ENCODE results near the gene MCL1.

The MCL1 gene

DNA sequence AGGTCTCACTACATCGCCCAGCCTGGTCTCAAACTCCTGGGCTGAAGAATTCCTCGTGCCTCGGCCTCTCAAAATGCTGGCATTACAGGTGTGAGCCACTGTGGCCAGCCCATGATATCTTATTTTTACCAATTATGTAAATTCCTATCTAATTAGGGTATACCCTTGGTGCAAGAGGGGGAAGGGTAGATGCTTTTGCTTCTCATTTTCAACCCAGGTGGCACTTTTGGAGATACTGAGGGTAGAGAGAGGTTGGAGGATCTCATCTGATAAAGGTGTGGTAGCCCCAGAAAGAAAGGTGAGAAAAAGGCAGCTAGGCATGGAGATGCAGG is 32.6 kb upstream of the MCL1 start:
- no peak for TF ChIP-seq CSRNP3 (CRISPR knock-in tag; IDR thresholded peaks at IDR 0.05)
- no peak for TF ChIP-seq ISL1 (CRISPR knock-in tag; IDR thresholded peaks at IDR 0.05)
- no peak for TF ChIP-seq SNAI2 (CRISPR knock-in tag; IDR thresholded peaks at IDR 0.05)
- TF ChIP-seq RARB (CRISPR knock-in tag; IDR thresholded peaks at IDR 0.05) = no peak
- no peak for TF ChIP-seq ZC3H10 (CRISPR knock-in tag; IDR thresholded peaks at IDR 0.05)
- no peak for TF ChIP-seq TCF4 (CRISPR knock-in tag; IDR thresholded peaks at IDR 0.05; ENCODE audit: borderline replicate concordance)
- TF ChIP-seq ARNTL (CRISPR knock-in tag; IDR thresholded peaks at IDR 0.05; ENCODE audit: borderline replicate concordance, low read depth) = no peak
- TF ChIP-seq PPARA (CRISPR knock-in tag; IDR thresholded peaks at IDR 0.05; ENCODE audit: borderline replicate concordance) = no peak
- no peak for TF ChIP-seq ZFP3 (CRISPR knock-in tag; IDR thresholded peaks at IDR 0.05)
- TF ChIP-seq CREB5 (CRISPR knock-in tag; IDR thresholded peaks at IDR 0.05; ENCODE audit: low read depth) = no peak
- no peak for TF ChIP-seq ZNF565 (CRISPR knock-in tag; conservative IDR thresholded peaks at IDR 0.05; ENCODE audit: low read depth)
- no peak for TF ChIP-seq PATZ1 (CRISPR knock-in tag; IDR thresholded peaks at IDR 0.05; ENCODE audit: borderline replicate concordance)
- TF ChIP-seq, protein P1, sequence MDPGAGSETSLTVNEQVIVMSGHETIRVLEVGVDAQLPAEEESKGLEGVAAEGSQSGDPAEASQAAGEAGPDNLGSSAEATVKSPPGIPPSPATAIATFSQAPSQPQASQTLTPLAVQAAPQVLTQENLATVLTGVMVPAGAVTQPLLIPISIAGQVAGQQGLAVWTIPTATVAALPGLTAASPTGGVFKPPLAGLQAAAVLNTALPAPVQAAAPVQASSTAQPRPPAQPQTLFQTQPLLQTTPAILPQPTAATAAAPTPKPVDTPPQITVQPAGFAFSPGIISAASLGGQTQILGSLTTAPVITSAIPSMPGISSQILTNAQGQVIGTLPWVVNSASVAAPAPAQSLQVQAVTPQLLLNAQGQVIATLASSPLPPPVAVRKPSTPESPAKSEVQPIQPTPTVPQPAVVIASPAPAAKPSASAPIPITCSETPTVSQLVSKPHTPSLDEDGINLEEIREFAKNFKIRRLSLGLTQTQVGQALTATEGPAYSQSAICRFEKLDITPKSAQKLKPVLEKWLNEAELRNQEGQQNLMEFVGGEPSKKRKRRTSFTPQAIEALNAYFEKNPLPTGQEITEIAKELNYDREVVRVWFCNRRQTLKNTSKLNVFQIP (CRISPR knock-in tag; IDR thresholded peaks at IDR 0.05; ENCODE audit: borderline replicate concordance, low read depth) = no peak
- TF ChIP-seq ZFP30 (CRISPR knock-in tag; IDR thresholded peaks at IDR 0.05) = no peak
- TF ChIP-seq GLIS3 (CRISPR knock-in tag; IDR thresholded peaks at IDR 0.05) = no peak
- TF ChIP-seq CSDC2 (CRISPR knock-in tag; IDR thresholded peaks at IDR 0.05) = no peak
- TF ChIP-seq ZNF70 (CRISPR knock-in tag; IDR thresholded peaks at IDR 0.05) = no peak
- TF ChIP-seq TSHZ2 (CRISPR knock-in tag; IDR thresholded peaks at IDR 0.05) = no peak
- no peak for ATAC-seq

GRCh38 chr1:150610576-150610975 is 31.2 kb upstream of the MCL1 start:
- no peak for TF ChIP-seq OSR1 (CRISPR knock-in tag; IDR thresholded peaks at IDR 0.05)
- no peak for TF ChIP-seq TCF4 (CRISPR knock-in tag; IDR thresholded peaks at IDR 0.05; ENCODE audit: borderline replicate concordance)
- TF ChIP-seq ZNF70 (CRISPR knock-in tag; IDR thresholded peaks at IDR 0.05) = no peak
- TF ChIP-seq ZC3H10 (CRISPR knock-in tag; IDR thresholded peaks at IDR 0.05) = no peak
- no peak for ATAC-seq

DNA sequence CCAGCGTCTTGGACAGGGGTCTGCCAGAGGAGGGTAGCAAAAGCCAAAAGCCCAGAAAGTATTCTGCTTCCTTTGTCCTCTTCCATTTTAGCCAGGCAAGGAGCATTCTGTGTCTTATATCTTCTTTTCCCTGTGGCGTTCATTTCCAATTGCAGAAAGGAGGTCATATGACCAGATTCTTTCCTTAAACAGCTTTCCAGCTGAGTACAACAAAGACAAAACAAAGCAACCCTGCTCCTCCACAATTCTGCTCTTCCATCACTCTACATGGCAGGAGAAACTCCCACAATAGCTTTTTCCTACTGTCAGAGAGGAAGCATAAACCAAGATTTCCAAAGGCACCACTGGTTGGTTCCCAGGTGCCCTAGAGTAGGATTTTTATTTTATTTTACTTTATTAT is 30.3 kb upstream of the MCL1 start:
- ATAC-seq = no peak
- no peak for TF ChIP-seq CSRNP3 (CRISPR knock-in tag; IDR thresholded peaks at IDR 0.05)
- no peak for TF ChIP-seq PATZ1 (CRISPR knock-in tag; IDR thresholded peaks at IDR 0.05; ENCODE audit: borderline replicate concordance)
- no peak for TF ChIP-seq ZC3H10 (CRISPR knock-in tag; IDR thresholded peaks at IDR 0.05)
- TF ChIP-seq TOX (CRISPR knock-in tag; IDR thresholded peaks at IDR 0.05; ENCODE audit: borderline replicate concordance) = no peak
